ENCODE data around the gene NLRP8.
"Not testable (repeated sequence)": the region's sequence is repeated elsewhere in the genome, so short reads cannot be mapped to it uniquely, and the experiment has no call there.

NLRP8 gene

GRCh38 chr19:55980415-55980814 lies 32.8 kb downstream of the NLRP8 start:
- no peak for DNase-seq

GRCh38 chr19:55985254-55985653 lies 37.6 kb downstream of the NLRP8 start:
- no peak for DNase-seq

GRCh38 chr19:55986487-55986886 lies 38.9 kb downstream of the NLRP8 start, which contains the start of gene NLRP5:
TSS of gene NLRP5 (plus strand) at chr19:55986775.
- no peak for DNase-seq

- no peak for DNase-seq
These were observed 43.2 kb downstream of the NLRP8 start for GRCh38 chr19:55990831-55991230.

GRCh38 chr19:55993492-55993891 lies 45.9 kb downstream of the NLRP8 start:
- DNase-seq: no peak

DNA sequence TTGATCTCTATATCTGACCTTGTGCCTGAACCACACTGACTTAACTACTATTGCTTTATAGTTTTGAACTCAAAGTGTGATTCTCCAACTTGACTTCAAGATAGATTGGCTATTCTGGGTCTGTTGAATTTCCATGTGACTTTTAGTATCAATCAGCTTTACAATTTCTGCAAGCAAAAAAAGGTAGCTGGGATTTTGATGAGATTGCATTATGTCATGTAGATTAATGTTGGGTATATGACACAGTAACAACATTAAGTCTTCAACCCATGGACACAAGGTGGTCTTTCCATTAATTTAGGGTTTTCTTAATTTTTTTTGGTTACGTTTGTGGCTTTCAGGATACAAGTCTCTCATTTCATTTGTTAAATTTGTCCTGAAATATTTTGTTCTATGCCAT lies 67.1 kb downstream of the NLRP8 start:
- no peak for DNase-seq

DNA sequence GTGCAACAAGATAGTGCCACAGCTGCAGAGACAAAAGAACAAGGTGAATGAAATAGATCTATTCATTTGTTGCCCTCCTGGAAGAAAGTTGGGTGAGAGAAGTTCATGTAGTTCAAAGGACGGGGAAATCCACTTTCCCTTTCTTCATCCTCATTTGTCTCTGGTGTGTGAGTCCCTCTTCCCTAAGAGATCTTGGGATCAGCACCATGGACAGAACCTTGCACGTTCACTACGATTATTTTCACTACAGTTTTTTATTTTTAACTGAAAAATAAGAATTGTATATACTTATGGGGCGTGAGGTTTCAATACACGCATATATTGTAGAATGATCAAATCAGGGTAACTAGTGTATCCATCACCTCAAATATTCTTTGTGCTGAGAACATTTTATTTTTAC lies 68.1 kb downstream of the NLRP8 start:
- no peak for DNase-seq

DNA sequence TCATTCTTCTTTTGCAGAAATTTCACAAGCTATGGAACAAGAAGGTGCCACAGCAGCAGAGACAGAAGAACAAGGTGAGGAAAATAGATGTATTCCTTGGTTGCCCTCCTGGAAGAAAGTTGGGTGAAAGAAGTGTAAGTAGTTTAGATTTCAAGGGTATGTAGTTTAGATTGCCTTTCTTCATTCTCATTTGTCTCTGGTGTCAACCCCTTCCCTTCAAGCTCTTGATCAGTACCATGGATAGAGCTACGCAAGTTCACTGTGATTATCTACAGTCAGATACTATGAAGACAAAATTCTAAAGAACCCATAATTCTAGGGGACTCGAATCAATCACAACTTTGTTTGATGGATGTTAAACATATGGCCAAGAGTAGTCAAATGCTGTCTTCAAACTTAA lies 71.7 kb downstream of the NLRP8 start:
- not testable (repeated sequence) for DNase-seq

DNA sequence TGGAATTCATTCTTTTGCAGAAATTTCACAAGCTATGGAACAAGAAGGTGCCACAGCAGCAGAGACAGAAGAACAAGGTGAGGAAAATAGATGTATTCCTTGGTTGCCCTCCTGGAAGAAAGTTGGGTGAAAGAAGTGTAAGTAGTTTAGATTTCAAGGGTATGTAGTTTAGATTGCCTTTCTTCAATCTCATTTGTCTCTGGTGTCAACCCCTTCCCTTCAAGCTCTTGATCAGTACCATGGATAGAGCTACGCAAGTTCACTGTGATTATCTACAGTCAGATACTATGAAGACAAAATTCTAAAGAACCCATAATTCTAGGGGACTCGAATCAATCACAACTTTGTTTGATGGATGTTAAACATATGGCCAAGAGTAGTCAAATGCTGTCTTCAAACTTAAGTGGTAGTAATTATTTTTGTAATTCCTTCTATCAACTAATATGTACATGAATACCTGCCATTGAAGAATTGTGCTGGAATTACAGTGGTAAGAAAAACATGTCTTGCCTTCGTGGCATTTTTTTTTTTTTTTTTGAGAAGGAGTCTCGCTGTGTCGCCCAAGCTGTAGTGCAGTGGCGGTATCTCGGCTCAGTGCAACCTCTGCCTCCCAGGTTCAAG lies 72.8 kb downstream of the NLRP8 start:
- not testable (repeated sequence) for DNase-seq

- DNase-seq: no peak
These were observed 79.1 kb downstream of the NLRP8 start for GRCh38 chr19:56026769-56027168.
